HL-60/S4 (cell line): ENCODE measurements around the gene NCAM2.

Experiments
- in situ Hi-C: fragments of 300-500 bp; cut with MboI; formaldehyde crosslinking; loops from 2 replicates; pipeline ENCODE4 v1.14.3; 2022; ENCODE audit warnings: low sequenced_read_pairs

Gene NCAM2

DNA sequence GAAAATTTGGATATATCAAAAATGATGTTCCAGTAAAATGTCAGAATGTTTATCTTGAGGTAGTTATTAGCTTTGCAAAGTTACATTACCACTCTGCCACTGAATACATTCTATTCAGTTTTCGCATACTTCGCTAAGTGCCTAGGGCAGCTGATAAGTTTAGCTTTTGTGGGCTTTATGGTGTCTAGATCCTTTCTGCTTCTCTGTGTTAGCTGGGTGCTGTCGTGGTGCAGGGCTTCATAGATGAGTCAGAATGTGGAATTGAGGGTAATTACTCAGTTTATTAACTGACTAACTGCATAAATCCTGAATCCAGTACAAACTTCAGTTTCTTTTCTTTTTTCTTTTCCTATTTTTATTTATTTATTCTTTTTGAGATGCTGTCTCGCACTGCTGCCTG is 21.5 kb downstream of the NCAM2 start:
- in situ Hi-C loops = loop anchor here (25.0 kb wide), 1 partner anchor 1768 kb away; no protein-coding TSS in a partner anchor

GRCh38 chr21:21025742-21026141 is 27.5 kb downstream of the NCAM2 start:
- in situ Hi-C loops = no loop called here

DNA sequence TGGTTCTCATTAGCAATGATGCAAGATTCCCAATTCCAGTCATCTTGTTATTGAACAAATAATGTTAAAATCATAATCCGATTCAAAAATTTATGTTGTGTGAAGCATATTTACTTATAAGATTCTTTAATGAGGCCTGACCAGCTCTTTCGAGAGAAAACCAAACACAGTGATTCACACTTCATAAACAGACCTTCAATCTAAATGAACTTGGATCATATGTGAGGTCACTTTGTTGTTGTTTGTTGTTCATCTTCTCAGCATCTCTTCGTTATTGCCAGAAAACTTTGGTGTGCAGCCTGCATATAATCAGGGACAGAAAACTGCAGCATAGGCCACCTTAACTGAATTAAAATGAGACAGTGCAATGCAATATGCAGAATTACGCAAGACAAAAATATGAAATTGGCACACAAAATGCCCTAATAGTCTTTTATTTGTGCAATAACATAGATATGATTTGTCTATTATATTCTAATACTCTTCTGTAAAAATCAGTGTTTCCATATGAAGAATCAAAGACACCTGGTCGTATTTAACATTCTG is 30.1 kb downstream of the NCAM2 start:
- in situ Hi-C loops = no loop called here

DNA sequence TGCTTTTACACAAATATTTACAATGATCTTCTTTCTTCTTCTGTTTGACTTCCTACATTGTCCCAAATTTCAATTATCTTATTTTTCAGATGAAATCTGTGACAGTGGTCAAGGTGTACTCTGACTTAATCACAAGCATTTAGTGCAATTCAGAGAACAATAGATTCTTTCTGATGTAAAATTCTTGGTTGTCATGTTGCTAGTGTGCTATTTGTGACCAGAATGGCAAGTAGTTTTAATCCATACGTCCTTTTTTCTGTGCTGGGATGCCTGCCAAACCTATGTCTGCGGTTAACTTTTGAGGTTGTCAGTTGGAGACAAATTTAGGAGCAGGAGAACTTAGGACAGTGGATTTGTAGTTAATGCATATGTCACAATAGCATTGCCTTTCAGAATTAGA is 31.0 kb downstream of the NCAM2 start:
- in situ Hi-C loops = no loop called here

GRCh38 chr21:21030311-21030710 is 32.1 kb downstream of the NCAM2 start:
- in situ Hi-C loops = no loop called here

- in situ Hi-C loops = no loop called here
These were observed 35.8 kb downstream of the NCAM2 start for GRCh38 chr21:21034036-21034435.

- in situ Hi-C loops = no loop called here
These were observed 41.5 kb downstream of the NCAM2 start for GRCh38 chr21:21039624-21040170.

GRCh38 chr21:21045518-21045917 is 47.3 kb downstream of the NCAM2 start:
- in situ Hi-C loops = no loop called here

DNA sequence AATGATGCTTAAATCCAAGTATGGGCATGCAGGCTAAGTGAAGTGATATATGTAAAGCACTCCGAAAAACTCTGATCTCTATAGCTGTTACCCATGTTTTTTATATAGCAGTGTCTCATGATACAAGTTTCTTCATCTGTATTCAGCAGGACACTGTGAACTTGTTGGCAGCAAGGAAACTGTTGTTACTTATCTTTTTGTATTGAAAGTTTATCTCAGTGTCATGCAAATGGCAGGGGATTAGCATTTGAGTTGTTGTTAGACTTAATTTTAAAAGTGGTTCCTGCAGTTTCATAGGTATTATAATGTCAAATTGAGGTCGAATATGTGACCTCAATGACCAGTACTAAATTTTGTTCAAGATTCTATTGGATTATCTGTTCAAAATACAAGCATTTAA is 47.9 kb downstream of the NCAM2 start:
- in situ Hi-C loops = no loop called here

DNA sequence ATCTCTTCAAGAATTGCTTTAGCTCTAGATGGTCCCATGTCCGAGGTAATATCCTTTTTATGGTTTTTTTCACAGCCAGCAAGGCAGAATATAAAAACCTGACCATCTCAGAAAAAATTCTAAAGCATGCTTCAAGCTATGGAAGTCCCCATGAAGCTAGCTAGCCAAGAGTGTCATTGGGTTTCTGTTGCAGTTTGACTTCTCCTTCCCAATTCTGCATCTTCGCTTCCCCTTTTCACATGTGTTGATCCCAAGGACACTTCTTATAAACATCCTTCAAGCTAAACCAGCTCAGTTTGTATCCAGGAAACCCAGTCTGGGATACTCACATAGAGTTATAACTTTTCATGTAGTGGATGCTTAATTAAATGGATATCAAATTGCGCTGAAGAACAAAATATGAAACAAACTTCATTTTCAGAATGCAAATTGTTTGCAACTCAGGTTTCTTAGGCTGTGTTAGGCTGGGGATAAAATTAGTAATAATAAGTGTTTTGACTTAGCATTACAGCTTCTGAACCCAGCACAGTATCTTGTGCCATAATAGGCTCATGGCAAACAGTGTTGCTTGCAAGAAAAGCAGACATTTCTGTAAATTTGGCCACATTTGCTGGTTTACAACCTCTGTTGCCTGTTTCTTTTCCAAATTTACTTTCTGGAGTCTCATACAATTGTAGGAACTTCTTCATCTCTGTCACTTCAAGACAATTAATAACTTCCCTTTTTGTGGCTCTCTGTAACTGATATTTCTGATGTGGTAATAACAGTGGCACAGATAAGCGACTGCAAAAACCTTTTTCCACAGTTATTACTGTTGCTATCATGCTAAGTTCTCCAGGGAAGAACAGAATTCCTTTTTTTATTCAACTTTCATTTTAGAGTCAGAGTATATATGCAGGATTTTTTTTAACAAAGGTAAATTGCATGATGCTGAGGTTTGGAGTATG is 53.2 kb downstream of the NCAM2 start:
- in situ Hi-C loops = no loop called here

DNA sequence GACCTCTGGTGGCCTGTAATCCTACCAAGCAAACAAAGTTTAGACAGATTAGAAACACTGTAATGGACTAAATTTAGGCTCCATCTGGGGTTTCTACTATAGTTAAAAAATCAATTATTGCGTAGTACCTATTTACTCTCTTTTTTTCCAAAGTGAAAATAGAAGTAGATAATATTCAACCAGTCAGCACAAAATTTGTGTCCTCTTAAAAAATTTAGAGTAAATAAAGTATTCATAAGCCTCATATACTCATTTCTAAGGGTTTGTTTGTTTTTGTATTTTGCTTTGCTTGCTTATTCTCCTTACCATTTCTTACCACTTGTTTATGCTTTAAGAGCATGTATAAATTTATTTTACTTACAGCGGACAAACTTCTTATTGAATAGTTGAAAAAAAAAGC is 54.5 kb downstream of the NCAM2 start:
- in situ Hi-C loops = no loop called here

DNA sequence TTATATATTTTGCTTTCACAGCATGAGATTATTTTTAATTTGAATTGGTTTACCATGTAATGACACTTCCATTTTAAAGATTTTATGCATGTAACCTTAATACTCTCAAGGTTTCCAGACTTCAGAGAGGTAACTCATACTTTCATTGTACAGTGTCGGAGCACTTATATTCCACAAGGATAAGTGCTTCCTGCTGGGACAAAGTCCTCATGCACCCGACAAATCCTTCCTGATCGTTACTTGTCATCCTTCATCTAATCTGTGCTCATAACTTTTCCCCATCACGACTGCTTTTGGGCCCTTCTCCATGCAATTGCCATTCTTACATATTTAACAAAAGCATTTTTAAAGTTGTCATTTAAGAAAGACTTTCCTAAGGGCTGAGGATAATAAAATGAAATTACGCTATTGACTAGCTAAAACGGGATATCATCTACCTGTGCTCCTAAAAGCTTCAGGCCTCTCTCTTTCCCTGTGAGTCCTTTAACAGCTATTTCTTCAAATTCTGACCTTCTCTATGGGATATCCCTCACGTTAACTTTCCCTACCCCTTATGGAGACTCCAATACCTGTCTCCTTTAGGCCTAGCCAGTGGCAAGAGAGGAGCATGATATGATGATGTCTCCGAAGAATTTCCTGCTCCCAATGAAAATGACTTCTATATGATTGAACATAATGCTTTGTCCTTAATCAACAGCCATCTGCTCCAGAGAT is 59.3 kb downstream of the NCAM2 start:
- in situ Hi-C loops = no loop called here

DNA sequence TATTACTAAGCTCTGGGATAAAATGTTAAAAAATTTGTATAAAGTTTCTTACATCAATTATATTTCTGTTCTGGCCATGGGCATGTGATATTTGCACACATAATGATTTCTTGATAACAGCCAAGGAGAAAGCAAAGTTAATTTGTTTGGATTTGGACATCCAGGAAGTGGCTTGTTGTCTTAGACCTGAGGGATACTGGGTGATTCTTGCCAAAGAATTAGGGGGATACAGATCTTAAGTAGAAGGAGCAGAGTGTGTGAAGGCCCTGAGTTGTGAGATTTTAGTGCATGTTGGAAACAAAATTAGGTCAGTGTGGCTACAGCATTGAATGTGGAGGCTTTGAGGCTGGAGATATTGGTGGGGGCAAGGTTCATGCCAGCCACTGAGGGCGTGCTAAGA is 65.6 kb downstream of the NCAM2 start:
- in situ Hi-C loops = no loop called here

DNA sequence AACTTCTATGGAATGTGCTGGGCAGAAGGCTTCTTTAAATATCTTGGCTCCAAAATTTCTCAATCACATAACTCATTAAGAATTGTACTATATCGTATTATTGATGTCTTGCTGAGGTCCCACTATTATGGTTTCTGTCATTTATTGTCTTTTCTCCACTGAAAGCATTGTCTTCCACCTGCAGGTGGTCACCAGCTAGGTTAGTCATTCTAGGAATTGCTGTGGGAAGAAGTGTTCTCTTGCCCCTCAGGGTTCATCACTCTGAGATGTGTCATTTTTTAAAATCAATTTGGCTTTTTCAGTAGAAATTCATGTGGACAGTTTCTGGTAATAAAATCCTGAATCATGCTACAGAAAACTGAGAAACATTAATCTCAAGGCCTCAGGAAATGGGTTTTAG is 66.1 kb downstream of the NCAM2 start:
- in situ Hi-C loops = no loop called here

DNA sequence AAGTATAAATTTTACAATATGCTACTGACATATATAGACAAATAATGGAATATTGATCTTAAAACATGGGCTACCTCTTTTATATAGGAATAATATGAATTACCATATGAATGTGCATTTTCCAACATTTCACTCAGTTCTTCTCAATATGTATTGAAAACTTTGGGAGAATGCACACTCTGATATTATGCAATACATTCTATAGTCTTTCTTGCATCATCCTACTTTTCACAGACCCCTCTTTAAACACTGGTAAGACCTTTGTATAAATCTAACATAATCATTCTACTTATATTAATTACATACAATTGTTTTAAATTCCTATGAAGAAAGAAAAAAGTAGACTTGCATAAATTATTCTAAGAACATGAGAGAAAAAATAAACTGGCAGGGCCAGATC is 69.2 kb downstream of the NCAM2 start:
- in situ Hi-C loops = no loop called here

GRCh38 chr21:21074305-21074704 is 76.1 kb downstream of the NCAM2 start:
- in situ Hi-C loops = no loop called here

GRCh38 chr21:21076051-21076450 is 77.8 kb downstream of the NCAM2 start:
- in situ Hi-C loops = no loop called here

DNA sequence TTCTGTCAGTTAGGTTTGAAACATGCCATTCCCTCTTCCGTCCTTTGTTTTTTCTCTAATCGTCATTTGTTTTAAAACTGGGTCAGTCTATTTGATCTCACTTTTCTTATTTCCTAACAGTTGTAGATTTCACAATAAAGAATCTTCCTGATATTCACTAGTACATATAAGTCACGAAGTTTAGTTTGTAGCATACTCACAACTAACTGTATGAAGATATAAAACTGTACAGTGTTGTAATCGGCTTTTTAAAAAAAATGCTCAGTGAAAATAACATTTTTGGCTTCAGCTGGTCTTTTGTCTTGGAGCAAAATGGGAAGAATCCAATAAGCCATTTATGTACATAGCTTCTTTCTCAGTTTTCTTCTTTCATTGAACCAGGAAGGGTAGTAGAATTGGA is 78.3 kb downstream of the NCAM2 start:
- in situ Hi-C loops = no loop called here

GRCh38 chr21:21079646-21080045 is 81.4 kb downstream of the NCAM2 start:
- in situ Hi-C loops = no loop called here

GRCh38 chr21:21084179-21084578 is 86.0 kb downstream of the NCAM2 start:
- in situ Hi-C loops = no loop called here

- in situ Hi-C loops = no loop called here
These were observed 87.0 kb downstream of the NCAM2 start for GRCh38 chr21:21085206-21085605.
